LNCaP clone FGC (cell line): Measurements from ENCODE around the gene GRHL1.

ENCODE experiments used
- DNase-seq: peaks from one replicate; pipeline ENCODE4 v3.0.0-alpha.2; 2011; ENCODE audit warnings: low read depth
- H3K4me3 ChIP-seq: 2 replicates; pipeline ENCODE4 v1.5.1; 2011; ENCODE audit warnings: mild to moderate bottlenecking, low read depth, low read length, control low read depth
- CTCF ChIP-seq: IDR thresholded peaks from 2 replicates; pipeline ENCODE4 v1.5.1; 2012; ENCODE audit warnings: mild to moderate bottlenecking; ENCODE audit not compliant: control insufficient read depth, insufficient read depth; ENCODE audit errors: extremely low read depth

GRHL1 gene

GRCh38 chr2:10045561-10046355, 94.3 kb downstream of the GRHL1 start:
- H3K4me3 ChIP-seq = no peak overlapping the region
- no peak for TF ChIP-seq CTCF
- no peak for DNase-seq

- no peak for DNase-seq
- no peak for TF ChIP-seq CTCF
- no peak overlapping the region for H3K4me3 ChIP-seq
These were observed 95.4 kb downstream of the GRHL1 start for GRCh38 chr2:10046931-10047330.

- DNase-seq = no peak
- H3K4me3 ChIP-seq = no peak overlapping the region
- TF ChIP-seq CTCF = no peak
These were observed 96.4 kb downstream of the GRHL1 start for GRCh38 chr2:10047616-10048500.

GRCh38 chr2:10048501-10049171, 97.1 kb downstream of the GRHL1 start:
- TF ChIP-seq CTCF = peak; percentile 49
- DNase-seq = no peak
- no peak overlapping the region for H3K4me3 ChIP-seq
